PC-3 (cell line): ENCODE results near the gene ZFHX3. TPM values are rescaled to one million over a fixed set of nuclear protein-coding genes. Genes with fewer than 3 reads are reported as not detected.

ENCODE experiments used
- ATAC-seq: fragments of 200-7000 bp; cut with Tn5 transposase; 2 replicates; pipeline ENCODE4 v1.9.1; 2020; ENCODE audit warnings: mild to moderate bottlenecking, moderate library complexity
- BruUV-seq: library from RNA; stranded (reverse); fragments of 400-500 nt; replicated peaks from 2 replicates; lab custom pipeline; 2021; lab: Mats Ljungman, UMichigan
- CTCF ChIA-PET: fragments of 300-600 bp; sonication (Branson Sonifier 250); formaldehyde crosslinking; loops from one replicate; lab custom pipeline; 2022; ENCODE audit warnings: antibody characterized with exemption; lab: Charles Lee
- POLR2A ChIA-PET: fragments of 300-600 bp; sonication (Branson Sonifier 250); formaldehyde crosslinking; loops from one replicate; lab custom pipeline; 2022; ENCODE audit warnings: antibody characterized with exemption; ENCODE audit not compliant: unreplicated experiment; lab: Charles Lee
- DNase-seq: peaks from one replicate; pipeline ENCODE4 v3.0.0-alpha.2; 2015
- H2AFZ ChIP-seq: fragments of 300-600 bp; sonication (generic); 2 replicates; pipeline ENCODE4 v1.6.0; 2016; ENCODE audit warnings: antibody characterized with exemption, low read length
- H3F3A ChIP-seq: fragments of 300-600 bp; sonication (generic); one replicate; pipeline ENCODE4 v1.6.0; 2017; ENCODE audit warnings: antibody characterized with exemption, low read length, control low read depth, mild to moderate bottlenecking; ENCODE audit not compliant: unreplicated experiment
- H3K27ac ChIP-seq: fragments of 300-600 bp; sonication (generic); 2 replicates; pipeline ENCODE4 v1.5.1; 2016; ENCODE audit warnings: mild to moderate bottlenecking, low read length
- H3K27me3 ChIP-seq: fragments of 300-600 bp; sonication (generic); 2 replicates; pipeline ENCODE4 v1.6.1; 2016; ENCODE audit warnings: low read length, mixed read lengths
- H3K36me3 ChIP-seq: fragments of 300-600 bp; sonication (generic); 2 replicates; pipeline ENCODE4 v1.6.1; 2016; ENCODE audit warnings: low read depth, mixed run types, low read length, mixed read lengths
- H3K4me1 ChIP-seq: fragments of 300-600 bp; sonication (generic); 2 replicates; pipeline ENCODE4 v1.5.1; 2016; ENCODE audit warnings: low read length; ENCODE audit not compliant: insufficient read depth
- H3K4me2 ChIP-seq: fragments of 300-600 bp; sonication (generic); 2 replicates; pipeline ENCODE4 v1.6.0; 2016; ENCODE audit warnings: low read length
- H3K4me3 ChIP-seq: fragments of 300-600 bp; sonication (generic); 2 replicates; pipeline ENCODE4 v1.5.1; 2016; ENCODE audit warnings: mild to moderate bottlenecking, low read length, mixed read lengths
- H3K79me2 ChIP-seq: fragments of 300-600 bp; sonication (generic); 2 replicates; pipeline ENCODE4 v1.6.1; 2017; ENCODE audit warnings: low read length, mixed read lengths
- H3K9ac ChIP-seq: fragments of 300-600 bp; sonication (generic); 2 replicates; pipeline ENCODE4 v1.6.0; 2016; ENCODE audit warnings: mild to moderate bottlenecking, low read length
- H3K9me2 ChIP-seq: fragments of 300-600 bp; sonication (generic); replicated peaks from 2 replicates; pipeline ENCODE4 v1.6.1; 2016; ENCODE audit warnings: mixed run types, low read length, mixed read lengths
- H3K9me3 ChIP-seq: fragments of 300-600 bp; sonication (generic); 2 replicates; pipeline ENCODE4 v1.6.1; 2016; ENCODE audit warnings: low read length, mixed read lengths
- H4K20me1 ChIP-seq: fragments of 300-600 bp; sonication (generic); 2 replicates; pipeline ENCODE4 v1.6.1; 2016; ENCODE audit warnings: low read length, mixed read lengths
- EZH2 ChIP-seq: fragments of 300-600 bp; sonication (generic); IDR thresholded peaks from one replicate; pipeline ENCODE4 v1.6.1; 2017; ENCODE audit warnings: antibody characterized with exemption, mild to moderate bottlenecking, low read length; ENCODE audit not compliant: unreplicated experiment
- EZH2phosphoT487 ChIP-seq: fragments of 300-600 bp; sonication (generic); IDR thresholded peaks from 2 replicates; pipeline ENCODE4 v1.6.1; 2018; ENCODE audit warnings: mild to moderate bottlenecking, antibody characterized with exemption, low read length, borderline replicate concordance
- intact Hi-C: fragments of 100-400 bp; cut with micrococcal nuclease; formaldehyde crosslinking; loops from 2 replicates; pipeline ENCODE4 v1.9.0; 2023
- total RNA-seq: library from RNA; depleted of rRNA; stranded (reverse); fragments of >200 nt; gene quantifications from 2 replicates; pipeline ENCODE4 v1.2.3, GENCODE V29; 2014
- TF ChIP-seq, protein P1 (sequence below): fragments of 300-600 bp; sonication (generic); conservative IDR thresholded peaks from 2 replicates; pipeline ENCODE4 v1.5.1; 2017; ENCODE audit warnings: antibody characterized with exemption, low read depth, mild to moderate bottlenecking, low read length

The ZFHX3 gene
- total RNA-seq, 1 experiment from 2014 or later: 3.5 TPM

- Histone ChIP-seq H3K9me3 (no peaks in the 10 kb centered on the region), H3K27me3 (no peaks in the 10 kb centered on the region), H3K27ac (no peak overlapping the region), H3K9ac (no peak overlapping the region), H2AFZ (no peak overlapping the region), H3K4me1 (no peaks in the 10 kb centered on the region), H3K79me2 (peaks cover 15% of the 10 kb centered on the region), H3K4me2 (no peak overlapping the region), H4K20me1 (no peaks in the 10 kb centered on the region), H3K36me3 (no peaks in the 10 kb centered on the region), H3F3A (no peaks in the 10 kb centered on the region), H3K4me3 (no peak overlapping the region), H3K9me2 (no peaks in the 10 kb centered on the region)
- DNase-seq (no peak), ATAC-seq (no peak)
- CTCF ChIA-PET: no interaction called here
- POLR2A ChIA-PET: no interaction called here
- no TSS peak for BruUV-seq
- intact Hi-C loops: no loop called here
- TF ChIP-seq EZH2phosphoT487 (no peak), EZH2 (no peak)
- TF ChIP-seq, protein P1, sequence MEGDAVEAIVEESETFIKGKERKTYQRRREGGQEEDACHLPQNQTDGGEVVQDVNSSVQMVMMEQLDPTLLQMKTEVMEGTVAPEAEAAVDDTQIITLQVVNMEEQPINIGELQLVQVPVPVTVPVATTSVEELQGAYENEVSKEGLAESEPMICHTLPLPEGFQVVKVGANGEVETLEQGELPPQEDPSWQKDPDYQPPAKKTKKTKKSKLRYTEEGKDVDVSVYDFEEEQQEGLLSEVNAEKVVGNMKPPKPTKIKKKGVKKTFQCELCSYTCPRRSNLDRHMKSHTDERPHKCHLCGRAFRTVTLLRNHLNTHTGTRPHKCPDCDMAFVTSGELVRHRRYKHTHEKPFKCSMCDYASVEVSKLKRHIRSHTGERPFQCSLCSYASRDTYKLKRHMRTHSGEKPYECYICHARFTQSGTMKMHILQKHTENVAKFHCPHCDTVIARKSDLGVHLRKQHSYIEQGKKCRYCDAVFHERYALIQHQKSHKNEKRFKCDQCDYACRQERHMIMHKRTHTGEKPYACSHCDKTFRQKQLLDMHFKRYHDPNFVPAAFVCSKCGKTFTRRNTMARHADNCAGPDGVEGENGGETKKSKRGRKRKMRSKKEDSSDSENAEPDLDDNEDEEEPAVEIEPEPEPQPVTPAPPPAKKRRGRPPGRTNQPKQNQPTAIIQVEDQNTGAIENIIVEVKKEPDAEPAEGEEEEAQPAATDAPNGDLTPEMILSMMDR: no peak
These were observed 96.0 kb downstream of the ZFHX3 start for GRCh38 chr16:72951916-72952315.

- no peaks in the 10 kb centered on the region for H3K9me3 ChIP-seq
- H4K20me1 ChIP-seq: no peaks in the 10 kb centered on the region
- intact Hi-C loops: no loop called here
- no peaks in the 10 kb centered on the region for H3K27me3 ChIP-seq
- no peak overlapping the region for H3K4me3 ChIP-seq
- no peaks in the 10 kb centered on the region for H3K36me3 ChIP-seq
- DNase-seq (no peak), ATAC-seq (no peak)
- H3K4me1 ChIP-seq: no peaks in the 10 kb centered on the region
- H3K79me2 ChIP-seq: peaks cover 19% of the 10 kb centered on the region
- TF ChIP-seq, protein P1: no peak
- TF ChIP-seq EZH2phosphoT487 (no peak), EZH2 (no peak)
- no peak overlapping the region for H2AFZ ChIP-seq
- POLR2A ChIA-PET: no interaction called here
- H3K9ac ChIP-seq: no peak overlapping the region
- H3F3A ChIP-seq: no peaks in the 10 kb centered on the region
- CTCF ChIA-PET: no interaction called here
- no peak overlapping the region for H3K27ac ChIP-seq
- no peaks in the 10 kb centered on the region for H3K9me2 ChIP-seq
- H3K4me2 ChIP-seq: no peak overlapping the region
- BruUV-seq: no TSS peak
These were observed 97.3 kb downstream of the ZFHX3 start for GRCh38 chr16:72950669-72951068.

DNA sequence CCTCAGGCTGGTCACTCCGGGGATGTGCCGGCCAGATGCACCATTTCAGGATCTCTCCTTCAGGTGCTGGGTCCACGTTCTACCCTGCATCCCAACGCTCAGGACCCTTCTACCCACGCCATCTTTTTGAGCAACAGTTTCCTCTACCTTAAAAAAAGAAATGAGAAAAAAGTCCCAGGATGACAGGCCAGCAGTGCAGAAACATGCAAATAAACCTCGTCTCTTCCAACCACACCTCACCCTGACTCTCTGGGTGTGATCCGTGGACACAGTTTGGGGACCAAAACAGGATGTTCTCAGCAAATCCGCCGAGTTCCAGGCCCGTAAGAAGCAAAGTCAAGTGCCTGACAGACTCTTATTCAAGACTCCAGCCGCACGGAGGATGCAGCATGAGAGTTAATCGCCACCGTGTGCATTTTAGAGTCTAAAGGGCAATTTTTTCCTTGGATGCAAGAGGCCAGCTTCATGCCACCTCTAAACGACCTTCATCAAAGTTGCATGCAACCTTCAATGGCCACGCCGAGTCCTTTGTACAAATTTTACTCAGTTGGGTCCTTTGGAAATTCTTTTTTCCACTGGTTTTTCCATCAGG, 99.6 kb downstream of the ZFHX3 start:
- H3K4me2 ChIP-seq: no peak overlapping the region
- ChIA-PET POLR2A (no interaction called here), CTCF (no interaction called here)
- H2AFZ ChIP-seq: no peak overlapping the region
- H3K4me3 ChIP-seq: no peak overlapping the region
- TF ChIP-seq, protein P1: no peak
- no peak for TF ChIP-seq EZH2phosphoT487
- TF ChIP-seq EZH2: no peak
- no peaks in the 10 kb centered on the region for H3F3A ChIP-seq
- H3K9me3 ChIP-seq: no peaks in the 10 kb centered on the region
- no peaks in the 10 kb centered on the region for H3K9me2 ChIP-seq
- peaks cover 9% of the 10 kb centered on the region for H3K4me1 ChIP-seq
- H3K36me3 ChIP-seq: no peaks in the 10 kb centered on the region
- no peaks in the 10 kb centered on the region for H4K20me1 ChIP-seq
- no peak overlapping the region for H3K9ac ChIP-seq
- H3K27ac ChIP-seq: no peak overlapping the region
- intact Hi-C loops: no loop called here
- BruUV-seq: TSS peak; percentile 20
- no peak for DNase-seq
- peaks cover 25% of the 10 kb centered on the region; the same call in 1 of the 2 replicates for H3K79me2 ChIP-seq
- no peaks in the 10 kb centered on the region for H3K27me3 ChIP-seq
- no peak for ATAC-seq
